DMS 273 (cell line): Measurements from ENCODE around the gene CDK19.
"Not testable (repeated sequence)": the region's sequence is repeated elsewhere in the genome, so short reads cannot be mapped to it uniquely, and the experiment has no call there.

ENCODE experiments used
- DNase-seq: peaks from one replicate; lab custom pipeline; 2025; ENCODE audit not compliant: unreplicated experiment; lab: John Stamatoyannopoulos, UW

CDK19 gene

DNA sequence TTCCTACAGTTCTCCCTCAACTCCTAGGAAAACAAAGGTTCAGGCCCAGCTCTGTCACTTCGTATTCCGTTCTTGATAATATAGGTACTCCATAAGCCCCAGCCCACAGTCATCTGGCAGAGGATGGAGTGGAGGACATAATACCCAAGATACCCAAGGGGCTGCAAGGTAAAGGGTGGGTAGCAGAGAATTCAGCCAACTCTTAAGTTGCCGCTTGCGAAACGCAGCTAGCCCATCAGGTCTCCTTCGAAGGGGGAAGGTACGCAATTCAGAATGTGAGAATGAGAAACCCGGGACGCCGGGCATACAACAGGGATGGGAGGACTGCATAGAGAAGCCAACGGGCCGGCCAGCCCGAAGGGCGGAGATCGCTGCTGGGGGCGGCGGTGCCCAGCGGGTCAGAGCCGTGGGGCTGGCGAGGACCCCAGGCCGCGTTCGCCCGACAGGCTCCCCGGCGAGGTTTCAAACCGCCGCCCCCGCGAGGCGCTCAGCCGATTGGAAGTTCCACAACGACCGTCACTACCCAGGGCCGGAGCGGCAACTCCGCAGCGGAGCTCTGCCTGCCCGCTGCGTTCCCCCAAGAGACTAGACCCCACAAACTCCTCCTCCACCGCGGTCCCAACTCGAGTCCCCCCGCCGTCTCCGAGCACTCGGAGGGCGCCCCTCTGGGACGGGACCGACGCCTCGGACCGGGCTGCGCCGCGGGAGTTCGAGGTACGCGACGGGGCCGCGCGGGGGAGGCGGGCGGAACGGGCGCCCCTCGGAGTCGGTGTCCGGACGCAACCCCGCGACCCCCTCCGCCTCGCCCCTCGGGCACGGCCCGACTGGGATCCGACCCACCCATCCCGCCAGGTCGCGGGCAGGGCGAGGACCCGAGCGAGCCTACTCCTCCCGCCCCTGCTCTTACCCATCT is 911 bp downstream of the CDK19 start:
- DNase-seq = peak; percentile 79

DNA sequence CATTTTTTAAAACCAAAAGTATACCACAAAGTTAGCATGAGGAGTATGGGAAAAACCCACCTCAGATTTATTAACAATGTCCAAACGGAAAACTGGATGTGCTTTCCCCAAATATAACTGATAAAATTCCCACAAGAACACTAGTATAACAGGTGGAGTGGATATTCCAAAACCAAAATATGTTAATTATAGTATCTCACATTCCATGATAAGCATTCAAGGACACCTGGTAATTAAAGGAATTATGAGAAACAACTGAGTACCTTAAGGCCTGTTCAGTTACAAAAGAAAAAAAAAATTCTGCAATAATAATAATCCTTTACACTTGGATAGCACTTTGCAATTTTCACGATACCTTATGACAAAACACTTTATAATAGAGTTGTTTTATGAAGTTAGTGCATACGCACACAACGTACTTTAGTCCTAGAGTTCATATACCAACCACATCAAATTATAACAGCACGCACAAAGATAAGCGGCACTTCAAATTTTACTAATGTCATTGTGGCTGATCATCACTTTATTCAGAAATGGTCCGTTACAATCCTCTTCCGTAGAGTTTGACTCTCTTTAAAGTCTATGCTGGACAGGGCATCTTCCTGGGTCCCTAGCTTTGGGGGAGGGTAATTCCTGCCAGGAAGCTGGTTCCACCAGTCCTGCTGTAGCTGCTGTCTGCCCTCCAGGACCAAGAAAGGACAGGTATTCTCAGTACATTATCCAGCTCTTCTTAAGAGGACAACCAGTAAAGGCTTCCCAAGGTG is 1.7 kb downstream of the CDK19 start:
- DNase-seq = peak; percentile 40

DNA sequence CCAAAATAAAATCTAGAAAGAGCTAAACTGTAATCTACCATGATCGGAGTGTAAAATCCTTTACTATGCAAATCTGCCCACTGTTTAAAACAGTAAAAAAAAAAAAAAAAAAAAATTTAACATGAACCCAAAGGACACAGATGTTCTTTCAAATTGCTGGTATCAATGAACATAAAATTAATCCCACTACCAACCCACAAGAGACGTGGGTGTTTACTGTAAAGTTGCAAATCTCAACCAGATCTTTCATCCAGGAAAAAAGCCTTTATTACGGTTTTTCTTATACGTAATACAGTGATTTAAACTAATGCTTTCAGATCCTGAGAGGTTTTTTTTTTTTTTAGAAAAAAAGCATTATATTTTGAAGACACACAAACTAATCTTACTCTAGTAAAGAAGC is 2.5 kb downstream of the CDK19 start:
- DNase-seq = no peak

GRCh38 chr6:110810896-110811586 is 4.2 kb downstream of the CDK19 start:
- no peak for DNase-seq

- no peak for DNase-seq
These were observed 5.5 kb downstream of the CDK19 start for GRCh38 chr6:110809792-110810191.

DNA sequence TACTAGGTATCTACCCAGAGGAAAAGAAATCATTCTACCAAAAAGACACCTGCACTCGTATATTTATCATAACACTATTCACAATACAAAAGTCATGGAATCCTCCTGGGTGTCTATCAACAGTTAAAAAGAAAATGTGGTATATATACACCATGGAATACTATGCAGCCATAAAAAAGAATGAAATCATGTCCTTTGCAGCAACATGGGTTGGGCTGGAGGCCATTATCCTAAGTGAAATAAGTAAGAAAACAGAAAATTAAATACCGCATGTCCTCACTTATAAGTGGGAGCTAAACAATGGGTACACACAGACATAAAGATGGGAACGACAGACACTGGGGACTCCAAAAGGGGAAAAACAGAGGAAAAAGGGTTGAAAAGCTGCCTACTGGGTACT is 13.1 kb downstream of the CDK19 start:
- DNase-seq = not testable (repeated sequence)

DNA sequence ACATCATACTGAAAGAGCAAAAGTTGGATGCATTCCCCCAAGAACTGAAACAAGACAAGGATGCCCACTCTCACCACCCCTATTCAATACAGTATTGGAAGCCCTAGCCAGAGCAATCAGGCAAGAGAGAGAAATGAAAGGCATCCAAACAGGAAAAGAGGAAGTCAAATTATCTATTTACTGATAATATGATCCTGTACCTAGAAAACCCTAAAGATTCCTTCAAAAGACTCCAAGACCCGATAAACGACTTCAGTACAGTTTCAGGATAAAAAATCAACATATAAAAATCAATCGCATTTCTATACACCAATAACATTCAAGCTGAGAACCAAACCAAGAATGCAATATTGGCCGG is 14.5 kb downstream of the CDK19 start:
- no peak for DNase-seq

DNA sequence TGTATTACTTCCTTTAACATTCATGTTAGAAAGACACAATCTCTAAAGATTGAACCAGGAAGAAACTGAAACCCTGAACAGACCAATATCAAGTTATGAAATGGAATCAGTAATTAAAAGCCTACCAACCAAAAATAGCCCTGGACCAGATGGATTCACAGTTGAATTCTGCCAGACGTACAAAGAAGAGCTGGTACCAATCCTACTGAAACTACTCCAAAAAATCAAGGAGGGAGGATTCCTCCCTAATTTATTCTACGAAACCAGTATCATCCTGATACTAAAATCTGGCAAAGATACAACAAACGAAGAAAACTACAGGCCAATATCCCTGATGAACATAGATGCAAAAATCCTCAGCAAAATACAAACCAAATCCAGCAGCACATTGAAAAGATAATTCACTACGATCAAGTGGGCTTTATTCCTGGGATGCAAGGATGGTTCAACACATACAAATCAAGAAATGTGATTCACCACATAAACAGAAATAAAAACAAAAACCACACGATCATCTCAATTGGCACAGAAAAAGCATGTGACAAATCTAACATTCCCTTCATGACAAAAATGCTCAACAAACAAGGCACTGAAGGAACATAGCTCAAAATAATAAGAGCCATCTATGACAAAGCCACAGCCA is 15.0 kb downstream of the CDK19 start:
- no peak for DNase-seq

- no peak for DNase-seq
These were observed 15.6 kb downstream of the CDK19 start for GRCh38 chr6:110799655-110800054.

DNA sequence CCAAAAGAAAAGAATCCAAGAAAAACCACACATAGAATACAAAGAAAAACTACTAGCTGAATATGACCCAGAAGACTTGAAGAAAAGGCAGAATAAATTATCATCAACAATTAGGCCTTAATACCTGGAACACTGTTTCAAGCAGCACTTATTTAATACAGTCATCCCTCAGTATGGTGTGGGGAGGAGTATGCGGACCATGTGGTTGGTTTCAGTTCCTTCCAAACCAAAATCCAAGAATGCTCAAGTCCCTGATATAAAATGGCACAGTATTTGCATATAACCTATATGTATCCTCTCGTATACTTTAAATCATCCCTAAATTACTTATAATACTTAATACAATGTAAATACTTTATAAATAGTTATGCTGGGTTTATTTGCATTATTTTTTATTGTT is 16.1 kb downstream of the CDK19 start:
- DNase-seq = no peak

GRCh38 chr6:110795271-110795670 is 20.0 kb downstream of the CDK19 start:
- no peak for DNase-seq

GRCh38 chr6:110786696-110787095 is 28.6 kb downstream of the CDK19 start:
- no peak for DNase-seq

GRCh38 chr6:110786271-110786670 is 29.0 kb downstream of the CDK19 start:
- no peak for DNase-seq

DNA sequence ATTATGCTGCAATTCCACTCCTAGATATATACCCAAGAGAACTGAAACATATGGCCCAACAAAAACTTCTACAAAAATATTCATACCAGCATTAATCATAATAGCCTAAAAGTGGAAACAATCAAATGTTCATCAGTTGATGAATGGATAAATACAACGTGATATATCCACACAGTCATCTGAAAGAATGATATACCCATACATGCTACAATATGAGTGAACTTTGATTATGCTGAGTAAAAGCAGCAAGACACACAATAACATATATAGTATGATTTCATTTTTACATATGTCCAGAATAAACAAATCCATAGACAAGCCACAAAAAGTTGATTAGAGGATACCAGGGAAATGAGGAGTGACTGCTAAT is 30.7 kb downstream of the CDK19 start:
- DNase-seq = no peak

GRCh38 chr6:110781522-110782214 is 33.6 kb downstream of the CDK19 start:
- DNase-seq = peak; percentile 39

DNA sequence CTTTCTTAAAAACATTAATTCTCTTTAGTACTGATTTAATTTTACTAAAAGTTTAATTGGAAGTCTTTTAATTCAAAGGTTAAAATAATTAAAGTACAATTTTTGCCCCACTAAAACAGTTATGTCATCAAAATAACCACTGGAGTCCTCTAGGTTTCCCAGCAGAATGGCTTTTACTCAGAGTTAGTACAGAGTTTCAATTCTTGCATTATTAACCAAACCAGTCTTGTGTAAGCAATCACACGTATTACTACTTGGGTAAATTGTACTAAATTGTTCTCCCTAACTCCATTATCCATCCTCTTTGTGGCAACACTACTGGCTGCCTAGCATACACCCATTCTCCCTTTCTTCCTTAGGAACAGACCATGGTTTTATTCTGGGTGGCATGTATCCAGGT is 36.9 kb downstream of the CDK19 start:
- DNase-seq = no peak

DNA sequence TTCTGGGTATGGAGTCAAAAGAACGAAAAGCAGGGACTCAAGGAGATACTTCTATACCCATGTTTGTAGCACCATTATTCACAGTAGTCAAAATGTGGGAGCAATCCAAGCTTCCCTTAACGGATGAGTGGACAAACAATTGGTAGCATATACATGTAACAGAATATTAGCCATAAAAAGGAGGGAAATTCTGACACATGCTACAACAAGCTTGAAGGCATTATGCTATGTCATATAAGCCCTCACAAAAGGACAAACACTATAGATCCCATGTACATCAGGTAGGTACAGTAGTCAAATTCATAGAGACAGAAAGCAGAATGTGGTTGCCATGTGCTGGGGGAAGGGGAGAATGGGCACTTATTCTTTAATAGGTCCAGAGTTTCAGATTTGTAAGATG is 37.6 kb downstream of the CDK19 start:
- DNase-seq = no peak

GRCh38 chr6:110776413-110776812 is 38.9 kb downstream of the CDK19 start:
- DNase-seq = no peak

DNA sequence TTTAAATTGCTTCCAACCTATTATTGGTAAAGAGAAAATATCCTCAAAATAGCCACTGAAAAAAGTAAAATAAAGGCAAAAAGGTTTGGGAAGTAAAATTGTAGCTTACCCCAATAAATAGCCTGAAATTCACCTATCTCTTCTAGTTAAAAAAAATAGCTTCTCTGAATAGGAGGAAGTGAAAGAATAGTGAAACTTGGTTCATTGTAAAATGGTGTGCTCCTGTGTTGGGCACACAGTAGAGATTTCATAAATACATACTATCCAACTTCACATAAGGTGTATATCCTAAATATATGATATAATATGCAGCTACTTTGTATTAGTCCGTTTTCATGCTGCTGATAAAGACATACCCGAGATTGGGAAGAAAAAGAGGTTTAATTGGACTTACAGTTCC is 45.3 kb downstream of the CDK19 start:
- DNase-seq = no peak

DNA sequence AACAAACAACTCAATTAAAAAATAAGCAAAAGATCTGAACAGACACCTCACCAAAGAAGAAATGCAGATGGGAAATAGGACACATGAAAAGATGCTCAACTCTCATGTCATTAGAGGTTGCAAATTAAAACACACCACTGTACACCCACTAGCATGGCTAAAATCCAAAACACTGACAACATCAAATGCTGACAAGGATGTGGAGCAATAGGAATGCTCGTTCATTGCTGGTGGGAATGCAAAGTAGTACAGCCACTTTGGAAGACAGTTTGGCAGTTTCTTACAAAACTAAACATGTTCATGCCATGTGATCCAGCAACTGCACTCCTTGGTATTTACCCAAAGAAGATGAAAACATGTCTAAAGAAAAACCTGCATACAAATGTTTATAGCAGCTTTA is 47.2 kb downstream of the CDK19 start:
- DNase-seq = no peak

DNA sequence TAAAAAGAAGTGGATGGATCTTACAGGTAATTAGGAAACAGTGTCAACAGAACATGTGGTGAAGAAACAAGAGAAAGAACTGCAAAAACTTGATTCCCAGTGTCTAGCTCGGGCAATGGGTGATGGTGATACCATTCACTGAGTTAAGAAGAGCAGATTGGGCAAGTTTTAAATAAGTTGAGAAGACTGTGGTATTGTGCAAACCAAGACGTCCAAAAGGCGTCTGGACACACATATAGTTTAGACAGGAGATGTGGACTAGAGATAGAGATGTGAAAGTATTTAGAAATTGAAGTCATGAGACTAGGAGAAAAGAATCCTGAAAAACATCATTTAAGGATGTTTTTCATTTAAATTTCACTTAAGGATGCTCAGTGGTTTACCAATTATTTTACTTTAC is 53.9 kb downstream of the CDK19 start:
- DNase-seq = no peak
